Heart left ventricle (tissue), 13 donors: ENCODE data around the gene SH3RF3.

Source experiments
- POLR2A ChIP-seq, 2 donors: fragments of 450-650 bp; IDR thresholded peaks; one replicate each; pipeline ENCODE4 v1.6.1; 2017; ENCODE audit warnings: antibody characterized with exemption in 2 of 2, mild to moderate bottlenecking in 2 of 2, moderate library complexity in 2 of 2
- TF ChIP-seq, protein P1 (sequence below), 12 donors: fragments of 200-600 bp; sonication (generic) in 4 of 12; IDR thresholded peaks; one replicate each; pipeline versions ENCODE4 v1.5.0 to v1.8.0; 2018 to 2022; ENCODE audit warnings: antibody characterized with exemption in 12 of 12, mild to moderate bottlenecking in 5 of 12
- donor health status: ischemic (EF 13 %, LVEDD 7.1; RV severe dilation, severe dysfunction).
- donor health status: DM: no; HTN: yes; CAD: no.
- donor health status: DM: no; HTN: no; CAD: no.
- donor health status: ischemic (EF 25% LVEDD 6.9; RV normal size, moderate dysfunction).
- donor health status: ischemic (EF 25% LVEDD 5.7; RV mildly dilated, moderate dysfunction).
- donor health status: ischemic (EF 35%, LVEDD 5.7; RV mildly dilated, moderate dysfunction).
- donor health status: nonischemic (EF 11% LVEDD 7.7; RV severe dilation, severe dysfunction).
- donor health status: DM: yes; HTN: yes; CAD: no.
- donor health status: PGD.
- donor health status: ischemic (EF 29% LVEDD 5.4; RV normal size, mild dysfunction).
- donor health status: nonischemic (EF 23%, LVEDD 6.1; RV moderate dilation, normal function).

DNA sequence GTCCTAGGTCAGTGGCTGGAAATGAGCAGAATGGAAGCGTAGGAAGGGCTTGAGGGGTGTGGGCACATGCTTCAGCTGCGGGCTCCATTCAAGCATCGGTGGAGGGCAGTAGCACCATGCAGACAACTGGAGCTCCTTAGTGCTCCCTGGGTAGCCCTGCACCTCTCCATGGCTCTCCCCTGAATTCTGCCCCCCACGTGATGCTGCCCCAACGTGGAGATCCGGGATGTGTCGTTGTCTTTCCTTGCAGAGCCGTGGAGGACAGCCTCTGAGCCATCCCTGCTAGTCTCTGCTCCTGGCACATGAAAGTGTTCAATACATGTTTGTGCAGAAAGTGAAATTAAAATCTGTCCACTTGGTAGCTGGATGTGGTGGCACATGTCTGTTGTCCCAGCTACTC, 94.5 kb downstream of the SH3RF3 start:
- TF ChIP-seq POLR2A (IDR thresholded peaks at IDR 0.05) = no peak
- TF ChIP-seq, protein P1, sequence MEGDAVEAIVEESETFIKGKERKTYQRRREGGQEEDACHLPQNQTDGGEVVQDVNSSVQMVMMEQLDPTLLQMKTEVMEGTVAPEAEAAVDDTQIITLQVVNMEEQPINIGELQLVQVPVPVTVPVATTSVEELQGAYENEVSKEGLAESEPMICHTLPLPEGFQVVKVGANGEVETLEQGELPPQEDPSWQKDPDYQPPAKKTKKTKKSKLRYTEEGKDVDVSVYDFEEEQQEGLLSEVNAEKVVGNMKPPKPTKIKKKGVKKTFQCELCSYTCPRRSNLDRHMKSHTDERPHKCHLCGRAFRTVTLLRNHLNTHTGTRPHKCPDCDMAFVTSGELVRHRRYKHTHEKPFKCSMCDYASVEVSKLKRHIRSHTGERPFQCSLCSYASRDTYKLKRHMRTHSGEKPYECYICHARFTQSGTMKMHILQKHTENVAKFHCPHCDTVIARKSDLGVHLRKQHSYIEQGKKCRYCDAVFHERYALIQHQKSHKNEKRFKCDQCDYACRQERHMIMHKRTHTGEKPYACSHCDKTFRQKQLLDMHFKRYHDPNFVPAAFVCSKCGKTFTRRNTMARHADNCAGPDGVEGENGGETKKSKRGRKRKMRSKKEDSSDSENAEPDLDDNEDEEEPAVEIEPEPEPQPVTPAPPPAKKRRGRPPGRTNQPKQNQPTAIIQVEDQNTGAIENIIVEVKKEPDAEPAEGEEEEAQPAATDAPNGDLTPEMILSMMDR (IDR thresholded peaks at IDR 0.05) = no peak
